Activated CD4-positive, alpha-beta T cell treated with anti-CD3 and anti-CD28 coated beads, Interleukin-2, amount 10 ng/mL, durations not matched to agents 24 days and 14 days (primary cell): ENCODE measurements around the gene KIFC3. TPM values are rescaled to one million over a fixed set of nuclear protein-coding genes. Genes with fewer than 3 reads are reported as not detected.

Experiments used
- DNase-seq: peaks from one replicate; pipeline ENCODE4 v3.0.0; 2022
- H3K27ac Mint-ChIP-seq: one replicate; pipeline ENCODE4 v1.8.0; 2022; ENCODE audit warnings: mild to moderate bottlenecking, mixed read lengths
- H3K27me3 Mint-ChIP-seq: one replicate; pipeline ENCODE4 v1.8.0; 2022; ENCODE audit warnings: mixed read lengths
- H3K36me3 Mint-ChIP-seq: one replicate; pipeline ENCODE4 v1.8.0; 2022; ENCODE audit warnings: low read depth, mild to moderate bottlenecking, mixed read lengths
- H3K4me1 Mint-ChIP-seq: one replicate; pipeline ENCODE4 v1.8.0; 2021; ENCODE audit warnings: mixed read lengths
- H3K4me3 Mint-ChIP-seq: one replicate; pipeline ENCODE4 v1.8.0; 2022; ENCODE audit warnings: mild to moderate bottlenecking, moderate library complexity, mixed read lengths
- H3K9me3 Mint-ChIP-seq: one replicate; pipeline ENCODE4 v1.8.0; 2021; ENCODE audit warnings: mixed read lengths
- intact Hi-C: fragments of 100-400 bp; cut with micrococcal nuclease; formaldehyde crosslinking; loops from one replicate; pipeline ENCODE4 v1.15.1; 2023
- total RNA-seq: library from RNA; stranded (reverse); gene quantifications from 2 replicates; pipeline ENCODE4 v1.2.3, GENCODE V29; 2022

Gene KIFC3
- total RNA-seq, 1 donor from 2014 or later, result 0.58 TPM

- peaks cover 7% of the 10 kb centered on the region for H3K27me3 Mint-ChIP-seq
- no peak overlapping the region for H3K4me3 Mint-ChIP-seq
- no peaks in the 10 kb centered on the region for H3K36me3 Mint-ChIP-seq
- intact Hi-C loops, result no loop called here
- no peaks in the 10 kb centered on the region for H3K4me1 Mint-ChIP-seq
- no peak for DNase-seq
- H3K9me3 Mint-ChIP-seq, result no peaks in the 10 kb centered on the region
- no peak overlapping the region for H3K27ac Mint-ChIP-seq
Measured at GRCh38 chr16:57834936-57835335, 32.6 kb upstream of the KIFC3 start.

- intact Hi-C loops, result no loop called here
Measured at GRCh38 chr16:57830890-57831484, 28.7 kb upstream of the KIFC3 start.

GRCh38 chr16:57829969-57830360 lies 27.7 kb upstream of the KIFC3 start:
- intact Hi-C loops, result no loop called here
- Mint-ChIP-seq H3K4me1 (no peaks in the 10 kb centered on the region), H3K27ac (no peak overlapping the region), H3K27me3 (peaks cover 10% of the 10 kb centered on the region), H3K4me3 (no peak overlapping the region), H3K36me3 (no peaks in the 10 kb centered on the region), H3K9me3 (no peaks in the 10 kb centered on the region)
- DNase-seq, result no peak

More at GRCh38 chr16:57830890-57831484, 28.7 kb upstream of the KIFC3 start:
- no peak for DNase-seq
- Mint-ChIP-seq H3K36me3 (no peaks in the 10 kb centered on the region), H3K4me1 (no peaks in the 10 kb centered on the region), H3K4me3 (no peak overlapping the region), H3K9me3 (no peaks in the 10 kb centered on the region), H3K27ac (no peak overlapping the region), H3K27me3 (peaks cover 8% of the 10 kb centered on the region)

- H3K27ac Mint-ChIP-seq, result no peak overlapping the region
- no peak overlapping the region for H3K4me3 Mint-ChIP-seq
- peaks cover 13% of the 10 kb centered on the region for H3K27me3 Mint-ChIP-seq
- H3K4me1 Mint-ChIP-seq, result no peaks in the 10 kb centered on the region
- intact Hi-C loops, result no loop called here
- no peak for DNase-seq
- H3K9me3 Mint-ChIP-seq, result no peaks in the 10 kb centered on the region
- no peaks in the 10 kb centered on the region for H3K36me3 Mint-ChIP-seq
Measured at GRCh38 chr16:57828272-57829161, 26.2 kb upstream of the KIFC3 start.

GRCh38 chr16:57826706-57827625 lies 24.7 kb upstream of the KIFC3 start:
- Mint-ChIP-seq H3K27ac (no peak overlapping the region), H3K36me3 (no peaks in the 10 kb centered on the region)

GRCh38 chr16:57826052-57826451 lies 23.8 kb upstream of the KIFC3 start:
- Mint-ChIP-seq H3K27me3 (peaks cover 15% of the 10 kb centered on the region), H3K4me1 (no peaks in the 10 kb centered on the region), H3K27ac (no peak overlapping the region), H3K4me3 (no peak overlapping the region), H3K9me3 (no peaks in the 10 kb centered on the region), H3K36me3 (no peaks in the 10 kb centered on the region)
- DNase-seq, result no peak
- intact Hi-C loops, result no loop called here

More at GRCh38 chr16:57826706-57827625, 24.7 kb upstream of the KIFC3 start:
- H3K4me3 Mint-ChIP-seq, result no peak overlapping the region
- no peaks in the 10 kb centered on the region for H3K9me3 Mint-ChIP-seq
- no peak for DNase-seq
- peaks cover 13% of the 10 kb centered on the region for H3K27me3 Mint-ChIP-seq
- H3K4me1 Mint-ChIP-seq, result no peaks in the 10 kb centered on the region
- intact Hi-C loops, result no loop called here

- peaks cover 15% of the 10 kb centered on the region for H3K27me3 Mint-ChIP-seq
- DNase-seq, result no peak
- H3K36me3 Mint-ChIP-seq, result no peaks in the 10 kb centered on the region
- no peaks in the 10 kb centered on the region for H3K4me1 Mint-ChIP-seq
- intact Hi-C loops, result no loop called here
- H3K4me3 Mint-ChIP-seq, result no peak overlapping the region
- no peak overlapping the region for H3K27ac Mint-ChIP-seq
- no peaks in the 10 kb centered on the region for H3K9me3 Mint-ChIP-seq
Measured at GRCh38 chr16:57825298-57826044, 23.2 kb upstream of the KIFC3 start.

- DNase-seq, result no peak
- intact Hi-C loops, result no loop called here
- H3K27me3 Mint-ChIP-seq, result peaks cover 15% of the 10 kb centered on the region
- no peaks in the 10 kb centered on the region for H3K9me3 Mint-ChIP-seq
- no peaks in the 10 kb centered on the region for H3K4me1 Mint-ChIP-seq
- no peak overlapping the region for H3K27ac Mint-ChIP-seq
- no peaks in the 10 kb centered on the region for H3K36me3 Mint-ChIP-seq
- no peak overlapping the region for H3K4me3 Mint-ChIP-seq
Measured at GRCh38 chr16:57824888-57825287, 22.6 kb upstream of the KIFC3 start.

GRCh38 chr16:57823836-57824235 lies 21.5 kb upstream of the KIFC3 start:
- H3K4me3 Mint-ChIP-seq, result no peak overlapping the region
- intact Hi-C loops, result no loop called here
- H3K36me3 Mint-ChIP-seq, result no peaks in the 10 kb centered on the region
- H3K9me3 Mint-ChIP-seq, result no peaks in the 10 kb centered on the region
- no peak overlapping the region for H3K27ac Mint-ChIP-seq
- H3K4me1 Mint-ChIP-seq, result no peaks in the 10 kb centered on the region
- H3K27me3 Mint-ChIP-seq, result peaks cover 15% of the 10 kb centered on the region
- DNase-seq, result no peak

GRCh38 chr16:57822856-57823255 lies 20.6 kb upstream of the KIFC3 start:
- intact Hi-C loops, result no loop called here
- no peak for DNase-seq
- Mint-ChIP-seq H3K4me1 (no peaks in the 10 kb centered on the region), H3K36me3 (no peaks in the 10 kb centered on the region), H3K27ac (no peak overlapping the region), H3K27me3 (peaks cover 17% of the 10 kb centered on the region), H3K4me3 (no peak overlapping the region), H3K9me3 (no peaks in the 10 kb centered on the region)

GRCh38 chr16:57822018-57822553 lies 19.8 kb upstream of the KIFC3 start:
- peaks cover 17% of the 10 kb centered on the region for H3K27me3 Mint-ChIP-seq
- H3K4me3 Mint-ChIP-seq, result no peak overlapping the region
- H3K9me3 Mint-ChIP-seq, result no peaks in the 10 kb centered on the region

GRCh38 chr16:57821149-57821971 lies 19.1 kb upstream of the KIFC3 start:
- Mint-ChIP-seq H3K4me1 (peaks cover 5% of the 10 kb centered on the region), H3K27ac (no peak overlapping the region), H3K27me3 (peaks cover 17% of the 10 kb centered on the region), H3K36me3 (no peaks in the 10 kb centered on the region), H3K9me3 (no peaks in the 10 kb centered on the region), H3K4me3 (no peak overlapping the region)
- intact Hi-C loops, result no loop called here
- no peak for DNase-seq

More at GRCh38 chr16:57822018-57822553, 19.8 kb upstream of the KIFC3 start:
- no peaks in the 10 kb centered on the region for H3K36me3 Mint-ChIP-seq
- intact Hi-C loops, result no loop called here
- DNase-seq, result no peak
- H3K27ac Mint-ChIP-seq, result no peak overlapping the region
- H3K4me1 Mint-ChIP-seq, result no peaks in the 10 kb centered on the region
